GM21529 (cell line): ENCODE data around the gene MRPL36.
"Not testable (repeated sequence)": the region's sequence is repeated elsewhere in the genome, so short reads cannot be mapped to it uniquely, and the experiment has no call there.

Source experiments
- ATAC-seq: cut with Tn5 transposase; IDR thresholded peaks from one replicate; pipeline ENCODE4 v1.9.1; 2021; ENCODE audit not compliant: unreplicated experiment

MRPL36 gene

GRCh38 chr5:1799602-1800471, at the start of gene MRPL36:
Gene MRPL36, minus strand, starts transcription at chr5:1799837. Its CDS starts 902 bp downstream, at chr5:1798935.
- ATAC-seq, result peak; percentile 51

DNA sequence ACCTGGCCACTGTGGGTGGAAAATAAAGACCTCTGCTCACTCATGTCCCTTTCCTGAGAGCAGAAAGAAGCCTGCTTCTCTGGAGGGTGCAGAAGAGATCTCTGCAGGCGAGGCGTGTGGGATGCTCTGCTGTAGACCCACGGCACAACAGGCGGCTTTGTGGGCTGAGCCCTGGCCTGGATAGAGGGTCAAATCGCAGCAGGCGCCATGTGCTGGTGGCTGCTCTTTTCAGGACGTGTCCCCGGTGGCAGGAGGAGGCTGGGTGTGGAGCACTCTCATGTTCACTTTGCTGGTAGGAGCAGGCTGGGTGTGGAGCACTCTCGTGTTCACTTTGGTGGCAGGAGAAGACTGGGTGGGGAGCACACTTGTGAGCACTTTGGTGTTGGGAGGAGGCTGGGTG, 48.0 kb upstream of the MRPL36 start:
- ATAC-seq, result no peak

- no peak for ATAC-seq
These were observed 47.4 kb upstream of the MRPL36 start for GRCh38 chr5:1847056-1847455.

DNA sequence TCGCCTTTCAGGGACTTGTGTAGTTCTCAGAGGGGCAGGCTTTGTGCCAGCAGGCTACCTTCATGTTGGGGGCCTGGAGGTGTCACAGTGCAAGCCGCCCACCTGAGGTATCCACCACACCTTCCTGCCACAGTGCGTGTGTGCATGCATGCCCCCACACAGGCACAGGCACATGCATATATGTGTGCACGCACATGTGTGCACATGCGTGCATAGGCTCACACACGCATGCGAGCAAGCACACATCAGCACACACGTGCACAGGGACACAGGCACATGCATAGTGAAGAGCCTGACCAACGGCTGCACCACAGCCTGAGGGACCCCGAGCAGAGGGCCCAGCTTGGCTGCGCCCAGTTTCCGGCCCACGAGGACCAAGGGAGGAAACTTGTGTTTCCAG, 46.9 kb upstream of the MRPL36 start:
- ATAC-seq, result no peak

DNA sequence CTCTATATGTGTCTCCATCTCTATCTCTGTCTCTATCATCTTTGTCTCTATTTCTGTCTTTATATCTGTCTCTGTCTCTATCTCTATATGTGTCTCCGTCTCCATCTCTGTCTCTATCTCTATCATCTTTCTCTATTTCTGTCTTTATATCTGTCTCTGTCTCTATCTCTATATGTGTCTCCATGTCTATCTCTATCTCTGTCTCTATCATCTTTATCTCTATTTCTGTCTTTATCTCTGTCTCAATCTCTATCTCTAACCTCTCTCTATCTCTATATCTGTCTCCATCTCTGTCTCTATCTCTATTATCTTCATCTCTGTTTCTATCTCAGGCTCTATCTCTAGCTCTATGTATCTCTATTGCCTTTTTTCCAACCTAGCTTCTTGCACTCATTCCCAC, 46.1 kb upstream of the MRPL36 start:
- ATAC-seq, result no peak

DNA sequence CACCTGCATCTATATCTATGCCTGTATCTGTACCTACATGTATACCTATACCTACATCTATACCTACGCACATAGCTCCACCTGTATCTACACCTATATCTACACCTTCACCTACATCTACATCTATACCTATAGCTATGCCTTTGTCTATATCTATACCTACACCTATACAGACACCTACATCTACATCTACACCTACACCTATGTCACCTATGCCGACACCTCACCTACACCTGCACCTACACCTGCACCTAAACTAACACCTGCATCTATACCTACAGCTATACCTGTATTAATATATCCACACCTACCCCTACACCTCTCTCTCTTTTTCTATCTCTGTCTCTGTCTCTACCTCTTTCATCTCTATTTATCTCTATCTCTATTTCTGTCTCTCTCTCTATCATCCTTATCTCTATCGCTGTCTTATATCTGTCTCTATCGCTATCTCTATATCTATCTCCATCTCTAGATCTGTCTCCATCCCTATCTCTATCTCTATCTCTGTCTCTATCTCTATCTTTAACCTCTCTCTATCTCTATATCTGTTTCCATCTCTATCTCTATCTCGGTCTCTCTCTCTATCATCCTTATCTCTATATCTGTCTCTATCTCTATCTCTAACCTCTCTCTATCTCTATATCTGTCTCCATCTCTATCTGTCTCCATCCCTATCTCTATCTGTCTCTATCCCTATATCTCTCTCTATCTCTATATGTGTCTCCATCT, 45.2 kb upstream of the MRPL36 start:
- no peak for ATAC-seq

DNA sequence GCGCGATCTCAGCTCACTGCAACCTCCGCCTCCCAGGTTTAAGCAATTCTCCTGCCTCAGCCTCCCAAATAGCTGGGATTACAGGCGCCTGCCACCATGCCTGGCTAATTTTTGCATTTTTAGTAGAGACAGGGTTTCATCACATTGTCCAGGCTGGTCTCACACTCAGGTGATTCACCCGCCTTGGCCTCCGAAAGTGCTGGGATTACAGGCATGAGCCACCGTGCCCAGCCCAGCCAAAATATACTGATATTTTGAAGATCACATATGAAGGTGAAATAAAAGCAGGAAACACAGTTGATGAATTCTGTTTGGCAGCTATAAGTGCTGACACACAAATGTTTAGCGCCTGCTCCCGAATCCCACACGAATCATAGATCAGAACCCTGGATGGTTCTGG, 44.1 kb upstream of the MRPL36 start:
- ATAC-seq, result not testable (repeated sequence)

DNA sequence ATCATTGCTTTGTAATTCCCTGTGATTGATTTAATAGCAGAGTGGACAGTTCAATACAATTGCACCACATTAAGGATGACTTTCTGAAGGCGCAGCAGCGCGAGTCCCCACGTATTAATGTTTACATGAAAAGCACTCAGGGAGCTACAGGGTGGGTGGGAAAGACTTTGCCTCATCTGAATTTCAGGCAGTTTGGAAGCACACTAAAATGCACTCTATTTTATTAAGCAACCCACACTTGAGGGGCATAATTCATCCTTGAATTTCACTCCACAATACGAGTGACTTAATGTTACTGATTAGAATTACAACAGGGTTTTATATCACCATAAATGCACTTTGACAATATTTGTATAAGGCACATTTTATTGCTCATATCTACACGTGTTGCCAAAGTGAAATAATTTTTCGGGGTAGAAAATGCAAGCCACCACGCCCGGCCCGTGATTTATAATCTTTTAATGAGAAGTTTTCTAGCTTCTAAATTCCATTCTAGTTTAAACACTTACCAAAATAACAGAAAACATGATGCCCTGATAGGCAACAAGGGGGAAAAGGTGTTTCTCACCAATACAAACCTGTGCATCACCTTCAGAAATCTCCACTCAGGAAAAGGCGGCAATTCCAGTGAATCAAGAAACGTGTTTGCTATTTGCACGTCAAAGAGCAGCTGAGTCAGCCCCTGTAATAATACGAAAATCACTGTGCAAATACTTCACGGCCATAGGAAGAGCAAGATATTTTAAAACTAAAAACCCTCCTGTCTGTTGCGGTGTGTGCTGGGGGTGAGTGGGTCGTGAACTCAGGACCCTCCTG, 42.6 kb upstream of the MRPL36 start:
- no peak for ATAC-seq

- ATAC-seq, result no peak
These were observed 41.3 kb upstream of the MRPL36 start for GRCh38 chr5:1840741-1841521.

GRCh38 chr5:1840071-1840547, 40.5 kb upstream of the MRPL36 start:
- ATAC-seq, result no peak

DNA sequence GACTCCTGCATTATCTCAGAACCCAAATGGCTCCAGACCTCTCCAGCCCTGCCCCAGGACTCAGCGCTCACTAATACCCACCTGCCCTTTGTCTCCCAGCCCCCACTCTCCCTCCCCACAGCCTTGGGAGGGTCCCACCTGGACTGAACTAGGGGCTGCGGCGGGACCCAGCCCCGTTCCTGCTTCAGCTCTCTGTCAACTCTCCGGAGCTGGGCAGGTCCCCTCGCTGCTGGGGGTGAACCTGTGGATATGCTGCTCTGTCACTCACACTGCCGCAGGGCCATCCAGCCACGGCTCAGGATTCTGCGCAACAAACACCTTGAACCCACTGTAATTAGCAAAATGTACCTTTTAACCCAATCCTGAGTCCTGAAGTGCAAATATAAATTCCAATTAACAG, 38.4 kb upstream of the MRPL36 start:
- no peak for ATAC-seq

DNA sequence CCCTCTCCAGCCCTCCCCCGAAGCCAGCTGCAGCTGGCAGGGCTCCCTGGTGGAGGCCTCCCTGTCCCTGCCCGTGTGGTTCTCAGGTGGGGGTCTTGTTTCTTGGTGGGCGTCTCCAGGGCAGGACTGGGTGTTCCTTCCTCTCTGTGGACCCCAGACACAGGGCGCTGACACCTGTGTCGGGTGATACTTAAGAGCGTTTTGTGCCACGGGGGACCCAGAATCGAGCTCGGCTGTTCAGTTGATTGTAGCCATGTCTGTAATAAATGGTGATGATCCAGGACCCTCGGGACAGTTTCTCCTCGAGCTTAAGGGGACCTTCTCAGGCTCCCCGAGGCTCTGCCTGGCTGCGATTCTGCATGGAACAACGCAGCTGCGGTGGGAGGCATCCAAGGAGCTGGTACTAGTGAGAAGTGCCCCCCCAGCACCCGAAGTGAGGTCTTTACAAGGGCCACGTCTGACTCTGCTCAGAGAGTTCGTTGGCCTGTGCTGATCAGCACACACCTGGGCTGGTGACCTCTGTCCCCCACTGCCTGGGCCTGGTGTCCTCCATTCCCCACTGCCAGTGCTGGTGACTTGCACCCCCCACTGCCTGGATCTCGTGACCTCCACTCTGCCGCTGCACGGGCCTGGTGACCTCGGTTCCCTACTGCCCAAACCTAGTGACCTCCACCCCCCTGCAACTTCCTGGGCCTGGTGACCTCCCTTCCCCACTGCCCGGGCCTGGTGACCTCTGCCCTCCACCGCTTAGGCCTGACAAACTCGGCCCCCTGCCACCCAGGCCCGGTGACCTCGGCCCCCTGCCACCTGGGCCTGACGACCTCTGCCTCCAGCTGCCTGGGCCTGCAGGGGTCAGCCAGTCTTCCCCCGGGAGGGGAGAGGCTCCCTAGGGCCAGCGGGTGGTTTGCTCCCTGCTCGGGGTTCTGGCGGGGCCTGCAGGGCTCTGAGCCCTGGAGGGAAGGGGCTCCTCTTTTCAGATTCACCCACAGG, 37.5 kb upstream of the MRPL36 start:
- ATAC-seq, result no peak

GRCh38 chr5:1836176-1836890, 36.7 kb upstream of the MRPL36 start:
- no peak for ATAC-seq

GRCh38 chr5:1835431-1835830, 35.8 kb upstream of the MRPL36 start:
- ATAC-seq, result no peak

DNA sequence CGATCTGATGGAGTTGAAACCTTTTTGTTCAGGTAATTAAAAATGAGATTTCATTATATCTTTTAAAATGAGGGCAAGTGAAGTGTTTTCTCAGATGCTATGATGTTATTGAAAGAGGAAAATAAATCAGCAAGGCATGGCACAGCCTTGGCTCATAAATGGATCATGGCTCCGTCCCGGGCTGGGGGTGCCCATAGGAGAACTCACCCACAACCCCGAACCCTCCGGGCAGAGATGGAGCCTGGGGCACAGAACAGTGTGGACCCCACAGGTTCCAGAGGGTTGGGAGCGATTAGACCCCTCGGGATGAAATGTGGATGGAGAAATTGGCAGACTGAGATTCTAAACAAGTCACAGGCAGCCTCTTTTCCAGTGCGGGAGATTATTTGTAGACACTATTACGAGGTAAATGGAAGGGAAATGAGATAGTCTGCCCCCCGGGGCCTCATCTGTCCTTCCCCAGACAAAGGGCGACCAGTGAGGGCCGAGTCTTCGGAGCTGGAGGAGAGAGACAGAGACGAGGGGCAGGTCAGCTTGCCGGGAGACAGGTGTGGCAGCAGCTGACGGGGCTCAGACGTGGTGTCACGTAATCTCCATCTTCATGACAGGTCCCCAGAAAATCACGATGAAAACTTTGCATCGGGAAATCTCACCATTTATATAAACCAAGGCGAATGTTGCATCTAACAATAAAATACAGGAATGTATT, 35.2 kb upstream of the MRPL36 start:
- no peak for ATAC-seq

DNA sequence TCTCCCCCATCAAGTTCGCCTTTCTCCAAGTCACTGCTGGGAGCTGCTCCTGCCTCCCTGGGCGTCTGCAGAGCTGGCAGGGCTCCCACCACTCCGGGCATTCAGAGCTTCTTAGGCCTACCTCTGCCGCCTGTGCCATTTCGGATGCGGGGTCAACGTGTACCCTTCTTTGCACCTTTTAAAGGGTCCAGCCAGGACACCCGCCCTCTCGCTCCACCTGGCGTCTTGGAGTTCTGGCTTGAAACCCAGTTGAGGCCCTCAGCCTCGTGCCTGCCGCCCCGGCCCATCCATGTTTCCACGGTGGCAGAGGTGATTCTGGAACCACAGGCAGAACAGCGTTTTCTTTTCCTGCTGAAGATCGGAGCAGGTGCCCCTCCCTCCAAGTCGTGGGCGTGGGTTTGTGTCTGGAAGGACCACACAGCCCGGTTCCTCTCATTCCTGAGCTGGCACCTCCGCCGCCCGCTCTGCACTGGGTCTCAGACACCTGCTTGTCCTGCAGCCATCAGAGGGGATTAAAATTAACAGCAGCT, 34.5 kb upstream of the MRPL36 start:
- no peak for ATAC-seq

DNA sequence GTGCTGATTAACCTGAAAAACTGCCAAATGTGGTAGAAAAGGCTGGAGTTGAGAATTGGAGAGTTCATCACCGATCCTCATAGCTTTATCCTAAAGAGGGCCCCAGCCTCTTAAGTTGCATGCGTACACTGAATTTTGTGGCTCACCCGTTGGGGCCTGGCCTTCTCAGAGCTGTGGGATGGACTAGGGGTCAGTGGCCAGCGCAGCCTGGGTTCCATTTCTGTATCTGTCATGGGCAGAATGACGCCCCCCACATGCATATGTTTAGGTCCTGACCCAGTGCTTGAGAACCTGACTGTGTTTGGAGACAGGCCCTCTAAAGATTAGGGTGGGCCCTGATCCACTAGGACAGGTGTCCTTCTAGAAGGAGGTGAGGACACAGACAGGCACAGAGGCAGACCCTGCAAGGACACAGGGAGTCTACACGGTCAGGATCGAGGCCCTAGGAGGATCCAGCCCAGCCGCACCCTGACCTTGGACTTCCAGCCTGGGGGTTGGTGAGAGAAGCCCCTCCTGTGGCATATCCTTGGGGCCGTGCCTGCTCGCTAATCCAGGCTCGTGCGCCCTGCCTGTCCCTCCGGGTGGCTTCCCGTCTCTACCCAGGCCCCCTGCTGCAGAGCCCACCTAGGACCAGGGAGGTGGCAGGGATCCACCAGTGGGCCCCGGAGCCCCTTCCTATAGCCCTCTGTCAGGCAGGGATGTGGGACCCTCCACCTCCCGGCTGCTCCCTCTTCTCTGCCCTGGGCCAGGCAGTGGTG, 33.8 kb upstream of the MRPL36 start:
- no peak for ATAC-seq
